CD4-positive, alpha-beta T cell (primary cell): ENCODE results near the gene RHOD. TPM values are rescaled to one million over a fixed set of nuclear protein-coding genes. Genes with fewer than 3 reads are reported as not detected.
A peak's percentile ranks its signal among the peaks of the same experiment; 100 is the strongest.

Source experiments
- ATAC-seq: fragments of 200-7000 bp; cut with Tn5 transposase; one replicate; pipeline ENCODE4 v1.10.0; 2022; ENCODE audit warnings: mild to moderate bottlenecking; ENCODE audit not compliant: poor library complexity
- CTCF ChIA-PET: fragments of 350-600 bp; sonication (Branson Sonifier 250); formaldehyde crosslinking; loops from one replicate; lab custom pipeline; 2021; ENCODE audit warnings: antibody characterized with exemption, inconsistent platforms; lab: Charles Lee
- POLR2A ChIA-PET: fragments of 350-600 bp; sonication (Branson Sonifier 250); formaldehyde crosslinking; loops from one replicate; lab custom pipeline; 2021; ENCODE audit warnings: antibody characterized with exemption, inconsistent platforms; lab: Charles Lee
- DNase-seq, 14 experiments: peaks; one replicate each; pipeline ENCODE4 v3.0.0-alpha.2; 2013 to 2020; ENCODE audit warnings: mixed read lengths in 2 of 14
- H3K27ac ChIP-seq, 2 donors: one replicate each; pipeline versions ENCODE4 v1.5.1 to v1.7.0; 2013; ENCODE audit warnings: low read length in 2 of 2, low read depth in 1 of 2, mild to moderate bottlenecking in 1 of 2
- H3K27me3 ChIP-seq, 2 experiments: 1 replicate in 1 of 2; 2 replicates in 1 of 2; pipeline versions ENCODE4 v1.6.1 to v1.7.0; 2013; ENCODE audit warnings: low read length in 2 of 2, control low read depth in 1 of 2, mild to moderate bottlenecking in 1 of 2, moderate library complexity in 1 of 2; ENCODE audit not compliant: insufficient read depth in 2 of 2, control insufficient read depth in 1 of 2
- H3K36me3 ChIP-seq: one replicate; pipeline ENCODE4 v1.6.1; 2013; ENCODE audit warnings: low read length, control low read depth; ENCODE audit not compliant: insufficient read depth
- H3K4me1 ChIP-seq: one replicate; pipeline ENCODE4 v1.6.1; 2013; ENCODE audit warnings: low read length, control low read depth; ENCODE audit not compliant: insufficient read depth
- H3K4me3 ChIP-seq: one replicate; pipeline ENCODE4 v1.5.1; 2013; ENCODE audit warnings: mild to moderate bottlenecking, low read length, moderate library complexity
- H3K9me3 ChIP-seq, 2 experiments: 1 replicate in 1 of 2; 2 replicates in 1 of 2; pipeline versions ENCODE4 v1.6.1 to v1.7.0; 2013; ENCODE audit warnings: low read length in 2 of 2, mild to moderate bottlenecking in 2 of 2, control low read depth in 1 of 2, moderate library complexity in 1 of 2; ENCODE audit not compliant: control insufficient read depth in 1 of 2, insufficient read depth in 1 of 2
- H3K27ac Mint-ChIP-seq: one replicate; pipeline ENCODE4 v1.8.0; 2020; ENCODE audit warnings: mixed read lengths
- H3K27me3 Mint-ChIP-seq: one replicate; pipeline ENCODE4 v1.8.0; 2021; ENCODE audit warnings: mixed read lengths
- H3K36me3 Mint-ChIP-seq: one replicate; pipeline ENCODE4 v1.8.0; 2021; ENCODE audit warnings: low read depth, mixed read lengths
- H3K4me1 Mint-ChIP-seq: one replicate; pipeline ENCODE4 v1.8.0; 2021; ENCODE audit warnings: low read depth, mixed read lengths
- H3K4me3 Mint-ChIP-seq: one replicate; pipeline ENCODE4 v1.8.0; 2020; ENCODE audit warnings: mild to moderate bottlenecking, mixed read lengths
- H3K9me3 Mint-ChIP-seq: one replicate; pipeline ENCODE4 v1.8.0; 2020; ENCODE audit warnings: mixed read lengths
- CTCF ChIP-seq: fragments of 200-600 bp; IDR thresholded peaks from one replicate; pipeline ENCODE4 v1.8.0; 2022; ENCODE audit warnings: antibody characterized with exemption, mild to moderate bottlenecking
- intact Hi-C, 2 experiments: fragments of 100-400 bp; cut with DNase I in 1 of 2; cut with micrococcal nuclease in 1 of 2; formaldehyde crosslinking; loops; one replicate each; pipeline versions ENCODE4 v1.15.1 to v1.9.0; 2023 to 2025; cut with DNase I, micrococcal nuclease
- total RNA-seq, 174 experiments: library from RNA in 2 of 174; stranded (reverse) in 2 of 174; gene quantifications; one replicate each; pipeline ENCODE4 v1.2.3 and lab custom pipeline; 2021 to 2026

RHOD gene
- total RNA-seq, 2 experiments from 2014 or later, result not detected

- intact Hi-C loops, result loop anchor here (5.0 to 10.0 kb wide), 6 partner anchors 37 to 685 kb away; partner anchors contain the start of gene PC (in 1 of the 2)
- DNase-seq (peak in 11 of 14 experiments; percentile 6 to 51 (median 17)), ATAC-seq (no peak)
- no peaks in the 10 kb centered on the region for H3K27me3 ChIP-seq
- ChIA-PET POLR2A (interaction anchor here (0.6 to 3.7 kb wide), 20 partner anchors 8 to 1623 kb away, joined by 3 to 48 read pairs (median 5); partner anchors contain the start of genes POLD4, PTPRCAP and RBM4), CTCF (interaction anchor here (0.6 to 1.4 kb wide), 6 partner anchors 38 to 442 kb away, joined by 3 to 6 read pairs (median 3); partner anchors contain the start of gene RBM4B)
- Mint-ChIP-seq H3K9me3 (no peaks in the 10 kb centered on the region), H3K4me3 (peak overlapping the region; percentile 92), H3K27me3 (no peaks in the 10 kb centered on the region), H3K4me1 (peaks cover 35% of the 10 kb centered on the region), H3K36me3 (peaks cover 37% of the 10 kb centered on the region), H3K27ac (peak overlapping the region; percentile 91)
- no peak for TF ChIP-seq CTCF
- no peaks in the 10 kb centered on the region for H3K9me3 ChIP-seq
- peaks cover 17% of the 10 kb centered on the region for H3K36me3 ChIP-seq
- peak overlapping the region; percentile 94 for H3K4me3 ChIP-seq
- H3K27ac ChIP-seq, result peak overlapping the region; percentile 42 to 69
- peaks cover 17% of the 10 kb centered on the region for H3K4me1 ChIP-seq
Observed at GRCh38 chr11:67119585-67120391, 63.1 kb downstream of the RHOD start.

DNA sequence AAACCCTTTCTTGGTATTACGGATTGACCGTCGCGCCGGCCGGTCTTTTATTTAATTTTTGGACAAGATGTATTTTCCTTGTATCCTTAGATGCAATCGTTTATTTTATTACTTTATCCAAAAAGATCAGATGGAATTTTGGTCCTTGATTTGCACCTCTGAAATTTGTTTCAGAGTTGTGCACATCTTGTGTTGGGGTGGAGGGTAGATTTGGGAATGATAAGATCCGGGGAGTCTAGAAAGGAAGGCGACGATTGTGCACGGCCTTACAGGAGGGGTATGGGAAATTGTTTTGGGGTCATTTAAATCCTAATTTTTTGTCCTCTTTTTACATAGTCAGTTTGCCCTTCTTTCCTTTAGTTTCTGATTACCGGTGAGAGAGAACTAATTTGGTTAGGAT, 63.8 kb downstream of the RHOD start:
- H3K36me3 ChIP-seq, result peaks cover 19% of the 10 kb centered on the region
- H3K4me3 Mint-ChIP-seq, result peak overlapping the region; percentile 92
- H3K9me3 Mint-ChIP-seq, result no peaks in the 10 kb centered on the region
- POLR2A ChIA-PET, result interaction anchor here (0.6 kb wide), 1 partner anchor 182 kb away, joined by 3 read pairs; no protein-coding TSS in a partner anchor
- H3K4me1 Mint-ChIP-seq, result peaks cover 35% of the 10 kb centered on the region
- H3K27me3 Mint-ChIP-seq, result no peaks in the 10 kb centered on the region
- peak overlapping the region; percentile 88 for H3K27ac Mint-ChIP-seq
- CTCF ChIA-PET, result interaction anchor here (0.7 kb wide), 1 partner anchor 262 kb away, joined by 3 read pairs; no protein-coding TSS in a partner anchor
- intact Hi-C loops, result loop anchor here (5.0 kb wide), 3 partner anchors 38 to 47 kb away; no protein-coding TSS in a partner anchor
- no peak for TF ChIP-seq CTCF
- ATAC-seq, result no peak
- peaks cover 20% of the 10 kb centered on the region for H3K4me1 ChIP-seq
- H3K36me3 Mint-ChIP-seq, result peaks cover 41% of the 10 kb centered on the region
- peak overlapping the region; percentile 10 to 42 for H3K27ac ChIP-seq
- no peaks in the 10 kb centered on the region for H3K27me3 ChIP-seq
- no peaks in the 10 kb centered on the region for H3K9me3 ChIP-seq
- DNase-seq, result no peak
- peak overlapping the region; percentile 94 for H3K4me3 ChIP-seq

GRCh38 chr11:67120881-67121710, 64.4 kb downstream of the RHOD start:
- no peaks in the 10 kb centered on the region for H3K27me3 ChIP-seq
- H3K27ac Mint-ChIP-seq, result peak overlapping the region; percentile 88
- CTCF ChIA-PET, result interaction anchor here (0.7 kb wide), 1 partner anchor 261 kb away, joined by 3 read pairs; no protein-coding TSS in a partner anchor
- intact Hi-C loops, result loop anchor here (5.0 kb wide), 3 partner anchors 39 to 46 kb away; no protein-coding TSS in a partner anchor
- H3K4me1 ChIP-seq, result peaks cover 20% of the 10 kb centered on the region
- peak overlapping the region; percentile 92 for H3K4me3 Mint-ChIP-seq
- H3K27me3 Mint-ChIP-seq, result no peaks in the 10 kb centered on the region
- POLR2A ChIA-PET, result interaction anchor here (0.6 to 1.1 kb wide), 2 partner anchors 11 to 181 kb away, joined by 3 read pairs; no protein-coding TSS in a partner anchor
- no peak for ATAC-seq
- H3K4me3 ChIP-seq, result peak overlapping the region; percentile 94
- H3K9me3 ChIP-seq, result no peaks in the 10 kb centered on the region
- H3K9me3 Mint-ChIP-seq, result no peaks in the 10 kb centered on the region
- H3K4me1 Mint-ChIP-seq, result peaks cover 35% of the 10 kb centered on the region
- peak overlapping the region; percentile 10 to 42 for H3K27ac ChIP-seq
- peaks cover 42% of the 10 kb centered on the region for H3K36me3 Mint-ChIP-seq
- TF ChIP-seq CTCF, result no peak
- peaks cover 21% of the 10 kb centered on the region for H3K36me3 ChIP-seq
- DNase-seq, result peak in 3 of 14 experiments; percentile 33 to 66 (median 65)
